Duodenal mucosa (tissue), 2 donors: ENCODE results near the gene NUAK1.

Experiments
- H3K27ac ChIP-seq: one replicate; pipeline ENCODE4 v1.7.0; 2013; ENCODE audit warnings: low read depth, low read length
- H3K27me3 ChIP-seq, 2 donors: one replicate each; pipeline ENCODE4 v1.7.0; 2013; ENCODE audit warnings: low read length in 2 of 2, control low read depth in 1 of 2; ENCODE audit not compliant: insufficient read depth in 2 of 2, control insufficient read depth in 1 of 2
- H3K36me3 ChIP-seq, 2 donors: one replicate each; pipeline ENCODE4 v1.7.0; 2013; ENCODE audit warnings: low read length in 2 of 2, control low read depth in 1 of 2; ENCODE audit not compliant: insufficient read depth in 2 of 2, control insufficient read depth in 1 of 2
- H3K4me1 ChIP-seq, 2 donors: one replicate each; pipeline ENCODE4 v1.7.0; 2013; ENCODE audit warnings: low read length in 2 of 2, control low read depth in 1 of 2; ENCODE audit not compliant: insufficient read depth in 2 of 2, control insufficient read depth in 1 of 2
- H3K4me3 ChIP-seq, 2 donors: one replicate each; pipeline ENCODE4 v1.7.0; 2013; ENCODE audit warnings: low read length in 2 of 2, low read depth in 1 of 2
- H3K9ac ChIP-seq, 2 donors: one replicate each; pipeline ENCODE4 v1.7.0; 2013; ENCODE audit warnings: low read length in 2 of 2, low read depth in 1 of 2
- H3K9me3 ChIP-seq, 2 donors: one replicate each; pipeline ENCODE4 v1.7.0; 2013; ENCODE audit warnings: low read length in 2 of 2, control low read depth in 1 of 2; ENCODE audit not compliant: control insufficient read depth in 1 of 2

The NUAK1 gene

DNA sequence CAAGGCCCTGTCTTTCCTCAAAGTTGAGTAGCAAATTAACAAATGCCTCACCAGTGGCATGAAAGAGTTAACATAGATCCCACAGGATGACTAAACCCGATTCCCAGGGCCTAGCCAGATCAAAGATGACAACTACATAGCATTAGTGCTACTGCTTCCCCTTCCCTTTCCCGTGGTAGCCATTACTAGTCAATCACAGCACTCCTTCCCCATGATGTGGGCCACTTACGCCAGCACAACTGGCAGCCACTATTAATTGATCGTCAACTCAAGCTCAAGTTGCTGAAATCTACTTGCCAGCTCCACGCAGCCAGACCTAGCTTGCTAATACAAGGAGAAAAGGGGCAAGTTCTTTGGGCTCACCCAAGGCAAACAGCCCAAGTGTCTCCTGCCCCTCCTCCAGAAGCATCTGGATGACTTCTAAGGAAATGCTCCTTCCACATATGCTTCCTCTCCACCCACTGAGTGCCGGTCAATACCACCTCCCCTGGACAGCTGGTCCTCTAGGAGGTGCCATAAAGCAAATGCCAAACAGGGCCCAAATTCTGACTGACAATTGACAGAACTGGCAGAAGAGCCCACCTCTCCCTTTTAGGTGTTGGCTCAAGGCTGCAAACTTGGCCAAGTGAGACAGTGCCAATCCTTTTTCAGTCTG lies 72.6 kb downstream of the NUAK1 start:
- Histone ChIP-seq H3K4me3 (no peak overlapping the region), H3K36me3 (no peaks in the 10 kb centered on the region), H3K9ac (no peak overlapping the region), H3K27ac (no peak overlapping the region), H3K9me3 (no peaks in the 10 kb centered on the region), H3K4me1 (no peaks in the 10 kb centered on the region), H3K27me3 (no peaks in the 10 kb centered on the region)

DNA sequence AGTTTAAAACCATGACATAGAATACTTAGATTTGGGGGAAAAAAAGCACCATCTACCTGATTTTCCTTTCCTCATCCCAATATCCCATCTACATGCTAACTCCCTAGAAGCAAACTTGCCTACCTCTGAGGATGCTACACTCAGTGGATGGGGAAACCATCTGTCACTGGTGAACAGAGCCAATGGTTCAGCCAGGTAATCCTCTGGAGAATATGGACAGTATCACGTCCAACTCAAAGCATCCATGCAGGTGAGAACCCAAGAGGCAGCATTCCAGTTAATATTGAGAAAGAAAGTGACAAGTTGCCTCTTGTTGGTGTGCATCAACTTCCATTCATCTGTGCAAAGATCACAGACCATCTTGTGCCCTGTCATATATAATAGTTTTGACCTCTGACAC lies 73.2 kb downstream of the NUAK1 start:
- no peaks in the 10 kb centered on the region for H3K36me3 ChIP-seq
- no peaks in the 10 kb centered on the region for H3K4me1 ChIP-seq
- H3K27me3 ChIP-seq, result no peaks in the 10 kb centered on the region
- H3K9ac ChIP-seq, result no peak overlapping the region
- no peak overlapping the region for H3K27ac ChIP-seq
- H3K9me3 ChIP-seq, result no peaks in the 10 kb centered on the region
- H3K4me3 ChIP-seq, result no peak overlapping the region

DNA sequence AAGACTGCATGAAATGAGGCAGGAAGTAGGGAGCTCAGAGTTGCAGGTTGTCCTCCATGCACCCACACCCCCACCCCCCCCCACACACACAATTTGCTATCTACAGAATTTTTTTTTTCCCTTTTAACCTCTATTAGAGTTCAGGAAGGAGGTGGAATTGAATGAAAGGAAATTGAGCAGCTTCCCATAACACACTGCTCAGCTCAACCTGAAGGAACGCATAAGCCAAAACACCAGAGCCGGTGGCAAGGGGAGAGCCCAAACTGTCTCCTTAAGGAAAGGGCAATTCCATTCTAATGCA lies 74.1 kb downstream of the NUAK1 start:
- Histone ChIP-seq H3K27me3 (no peaks in the 10 kb centered on the region), H3K9me3 (no peaks in the 10 kb centered on the region), H3K36me3 (no peaks in the 10 kb centered on the region), H3K4me3 (no peak overlapping the region), H3K9ac (no peak overlapping the region), H3K27ac (no peak overlapping the region), H3K4me1 (no peaks in the 10 kb centered on the region)

DNA sequence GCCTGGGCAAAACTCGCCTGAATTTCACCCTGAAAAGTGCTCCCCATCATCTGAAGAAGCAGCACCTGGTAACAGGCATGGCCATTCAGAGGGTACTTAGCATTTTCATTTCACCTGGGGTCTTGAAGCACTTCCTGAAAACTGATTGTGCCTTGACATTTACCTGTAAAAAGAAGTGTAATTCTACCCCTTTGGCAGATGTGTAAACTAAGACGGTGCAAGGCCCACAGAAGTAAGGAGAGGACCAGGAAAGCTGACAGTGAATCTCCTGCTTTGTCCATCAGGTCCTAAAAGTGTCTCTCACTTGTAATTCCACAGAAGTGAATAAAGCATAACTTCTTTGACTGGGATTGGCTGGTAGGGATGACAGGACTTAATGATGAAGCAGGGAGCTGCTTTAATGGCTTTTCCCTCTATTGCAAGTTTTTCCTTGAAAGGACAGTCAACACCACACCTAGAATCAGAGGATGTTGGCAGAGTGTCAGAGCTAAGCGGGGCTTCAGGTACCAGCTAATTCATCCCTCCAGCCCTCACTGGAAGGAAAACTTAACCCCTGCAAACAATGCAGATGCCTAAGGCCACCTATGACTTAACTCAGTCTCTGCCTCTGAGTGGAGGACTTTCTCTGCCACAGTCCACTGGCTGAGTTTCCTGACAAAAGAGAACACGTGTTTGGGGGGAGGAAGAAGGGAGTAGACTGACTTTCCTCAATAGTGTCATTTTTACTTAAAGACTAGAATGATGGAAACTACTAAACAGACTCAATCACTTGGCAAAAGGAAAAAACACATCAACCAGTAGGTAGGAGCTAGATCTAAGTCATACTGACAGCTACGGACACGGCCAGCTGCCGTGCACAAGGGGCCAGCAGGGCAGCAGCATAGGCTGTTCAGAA lies 74.7 kb downstream of the NUAK1 start:
- Histone ChIP-seq H3K27ac (no peak overlapping the region), H3K4me1 (no peaks in the 10 kb centered on the region), H3K9me3 (no peaks in the 10 kb centered on the region), H3K9ac (no peak overlapping the region), H3K27me3 (no peaks in the 10 kb centered on the region), H3K4me3 (no peak overlapping the region), H3K36me3 (no peaks in the 10 kb centered on the region)

DNA sequence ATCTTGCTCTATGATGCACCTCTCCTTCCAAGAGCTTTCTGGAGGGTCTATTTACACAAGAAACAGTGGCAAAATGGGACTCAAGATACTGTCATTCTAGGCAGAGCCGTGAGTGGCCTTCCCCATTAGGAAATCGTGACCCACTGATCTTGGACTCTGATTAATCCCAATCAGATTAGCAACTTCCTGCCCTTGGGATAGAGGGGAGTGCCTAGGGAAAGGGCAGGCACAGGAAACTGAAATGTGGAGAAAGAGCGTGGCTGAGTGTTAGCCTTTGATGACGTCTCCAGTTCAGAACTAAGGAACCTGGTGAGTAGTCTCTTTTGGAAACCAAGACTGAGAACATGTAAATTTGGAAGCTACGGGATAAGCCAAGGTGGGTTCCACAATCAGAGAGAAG lies 76.1 kb downstream of the NUAK1 start:
- no peaks in the 10 kb centered on the region for H3K9me3 ChIP-seq
- H3K27me3 ChIP-seq, result no peaks in the 10 kb centered on the region
- no peaks in the 10 kb centered on the region for H3K36me3 ChIP-seq
- H3K9ac ChIP-seq, result no peak overlapping the region
- H3K27ac ChIP-seq, result no peak overlapping the region
- no peak overlapping the region for H3K4me3 ChIP-seq
- H3K4me1 ChIP-seq, result no peaks in the 10 kb centered on the region

DNA sequence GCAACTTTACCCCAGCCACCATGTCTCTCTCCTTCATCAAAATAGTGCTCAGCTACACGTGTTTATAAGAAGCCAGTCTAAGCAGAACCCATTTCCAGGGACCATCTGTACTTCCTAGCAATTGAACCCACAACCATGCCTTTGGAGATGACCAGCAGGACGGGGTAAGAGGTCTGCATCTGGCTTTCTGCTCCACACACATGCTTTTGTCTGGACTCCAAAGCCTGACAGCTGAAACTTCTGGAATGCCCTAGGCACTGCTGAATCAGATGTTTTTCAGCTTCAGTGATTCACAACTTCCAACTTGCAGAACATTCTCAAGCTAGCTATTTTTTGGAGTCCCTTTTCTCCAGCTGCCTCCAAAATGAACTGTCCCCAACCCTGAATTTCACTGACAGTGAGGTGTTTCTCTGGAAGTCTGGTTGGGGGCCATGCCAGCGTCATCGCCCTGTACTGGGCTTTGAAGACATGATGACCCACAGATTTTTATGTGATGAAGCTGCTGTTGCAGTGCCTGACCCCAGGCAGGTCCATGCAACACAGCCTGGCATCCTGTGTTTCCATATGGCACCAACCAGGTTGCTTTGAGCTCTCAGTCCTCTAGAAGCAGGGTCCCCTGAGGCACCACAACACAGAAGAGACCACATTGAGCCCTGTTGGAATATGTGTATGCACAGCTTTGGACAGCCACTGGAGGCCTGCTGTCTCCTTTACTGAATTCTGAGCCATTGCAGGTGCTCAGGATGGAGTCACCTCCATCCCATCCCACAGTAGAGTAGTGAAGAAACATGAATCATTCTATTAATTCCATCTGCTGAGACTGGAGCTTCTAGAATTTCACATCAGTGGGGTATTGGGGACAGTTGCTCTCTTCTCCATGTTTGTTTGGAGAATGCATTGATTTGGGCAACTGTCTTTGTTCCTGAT lies 80.2 kb downstream of the NUAK1 start:
- Histone ChIP-seq H3K4me1 (no peaks in the 10 kb centered on the region), H3K27me3 (no peaks in the 10 kb centered on the region), H3K9me3 (no peaks in the 10 kb centered on the region), H3K27ac (no peak overlapping the region), H3K4me3 (no peak overlapping the region), H3K9ac (no peak overlapping the region), H3K36me3 (no peaks in the 10 kb centered on the region)

DNA sequence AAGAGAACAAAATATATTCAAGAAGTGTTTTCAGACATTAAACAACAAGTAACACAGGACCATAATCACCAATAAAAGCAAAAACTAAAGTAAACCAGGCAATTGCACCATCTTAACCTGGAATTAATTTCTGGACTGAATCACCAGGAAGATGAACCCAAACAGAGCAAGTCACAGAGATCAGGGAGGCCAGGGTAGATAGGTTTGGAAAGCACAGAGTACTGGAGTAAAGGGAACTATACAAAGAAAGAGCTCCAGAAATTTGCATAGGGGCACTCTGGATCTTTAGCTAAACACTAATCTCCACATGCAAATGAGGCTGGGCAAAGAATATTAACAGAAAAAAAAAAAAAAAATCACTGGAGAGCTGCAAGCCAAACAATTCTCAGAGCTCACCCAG lies 84.7 kb downstream of the NUAK1 start:
- Histone ChIP-seq H3K9ac (no peak overlapping the region), H3K36me3 (no peaks in the 10 kb centered on the region), H3K27me3 (no peaks in the 10 kb centered on the region), H3K4me1 (no peaks in the 10 kb centered on the region), H3K27ac (no peak overlapping the region), H3K4me3 (no peak overlapping the region), H3K9me3 (no peaks in the 10 kb centered on the region)

DNA sequence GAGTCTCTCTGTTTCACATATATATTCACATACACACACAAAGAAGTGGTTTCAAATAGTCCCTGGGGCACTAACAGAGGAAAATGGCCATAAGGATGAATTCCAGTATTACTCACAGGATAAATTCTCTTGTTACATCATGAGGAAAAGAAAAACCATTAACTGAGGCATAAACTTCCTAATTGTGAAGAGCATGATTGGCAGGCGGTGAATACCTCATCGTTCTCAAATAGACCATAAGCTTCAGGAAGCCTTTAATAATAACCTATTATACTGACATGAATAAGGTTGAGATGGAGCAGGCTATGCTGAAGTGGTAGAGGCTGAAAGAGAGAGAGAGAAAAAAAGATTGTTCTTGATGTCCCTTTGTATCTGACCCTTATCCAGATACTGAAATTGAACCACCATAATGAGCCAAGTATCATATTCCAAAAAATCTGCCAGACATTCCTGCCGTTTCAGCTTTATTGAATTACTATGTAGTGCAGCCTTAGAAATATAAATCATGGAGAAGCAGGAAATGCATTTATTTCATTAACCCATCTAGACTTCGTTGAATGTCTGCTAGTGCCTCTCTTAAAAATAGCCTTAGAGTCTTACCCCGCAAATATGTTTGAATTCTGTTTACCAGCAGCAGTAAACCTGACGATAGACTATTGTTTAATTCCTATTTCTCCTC lies 86.8 kb downstream of the NUAK1 start:
- no peak overlapping the region for H3K9ac ChIP-seq
- H3K4me3 ChIP-seq, result no peak overlapping the region
- no peaks in the 10 kb centered on the region for H3K36me3 ChIP-seq
- no peaks in the 10 kb centered on the region for H3K4me1 ChIP-seq
- H3K9me3 ChIP-seq, result no peaks in the 10 kb centered on the region
- no peaks in the 10 kb centered on the region for H3K27me3 ChIP-seq
- no peak overlapping the region for H3K27ac ChIP-seq

DNA sequence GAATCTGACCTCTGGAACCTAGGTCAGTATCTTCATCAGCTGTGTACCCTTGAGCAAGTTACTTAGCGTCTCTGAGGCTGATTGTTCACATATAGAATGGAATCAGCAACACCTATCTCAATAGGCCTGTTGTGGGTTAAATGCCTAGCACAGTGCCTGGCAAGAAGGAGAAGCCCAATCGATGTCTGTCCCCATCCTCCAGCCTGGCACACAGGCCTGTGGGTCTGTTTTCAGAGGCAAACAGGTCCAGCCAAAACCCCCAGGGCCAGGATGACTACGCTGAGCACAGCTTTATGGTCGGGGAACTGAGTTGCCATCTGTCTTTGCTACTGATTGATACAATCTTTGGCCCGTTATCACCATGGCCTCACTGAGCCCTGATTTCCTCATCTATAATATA lies 89.2 kb downstream of the NUAK1 start:
- Histone ChIP-seq H3K4me3 (no peak overlapping the region), H3K9me3 (no peaks in the 10 kb centered on the region), H3K4me1 (no peaks in the 10 kb centered on the region), H3K9ac (no peak overlapping the region), H3K27me3 (no peaks in the 10 kb centered on the region), H3K36me3 (no peaks in the 10 kb centered on the region), H3K27ac (no peak overlapping the region)
